ENCODE measurements around the gene TRERF1. TPM values are rescaled to one million over a fixed set of nuclear protein-coding genes. Genes with fewer than 3 reads are reported as not detected.

Gene TRERF1
- total and polyA plus RNA-seq, 9 donors = 4.5 to 13.7 (median 7.8) TPM

DNA sequence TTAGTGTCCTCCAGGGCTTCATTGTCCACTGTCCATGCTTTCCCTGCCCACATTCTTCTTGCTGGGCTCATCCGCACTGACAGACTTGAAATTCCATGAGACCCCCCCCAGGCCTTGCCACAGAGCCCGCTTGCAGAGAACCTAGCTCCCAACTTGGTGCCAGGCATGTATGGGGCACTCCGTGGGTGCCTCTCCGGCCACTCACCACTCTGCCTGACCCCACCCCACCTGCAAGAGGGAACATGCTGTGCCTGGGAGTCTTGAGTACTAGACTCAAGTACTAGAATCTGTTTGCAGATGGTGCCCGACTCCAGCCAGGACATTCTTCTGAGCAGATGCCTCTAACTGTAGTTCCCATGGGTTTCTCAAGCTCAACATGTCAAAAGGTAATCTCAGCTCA lies 47.9 kb downstream of the TRERF1 start:
- intact Hi-C loops (cut with DNase I) = loop anchor here in 1 of 4 donors (2.0 kb wide), 1 partner anchor 49 kb away; no protein-coding TSS in a partner anchor
- no peak overlapping the region for H3K4me3 ChIP-seq
- TF ChIP-seq EP300 (IDR thresholded peaks at IDR 0.05) = no peak
- TF ChIP-seq, protein P1, sequence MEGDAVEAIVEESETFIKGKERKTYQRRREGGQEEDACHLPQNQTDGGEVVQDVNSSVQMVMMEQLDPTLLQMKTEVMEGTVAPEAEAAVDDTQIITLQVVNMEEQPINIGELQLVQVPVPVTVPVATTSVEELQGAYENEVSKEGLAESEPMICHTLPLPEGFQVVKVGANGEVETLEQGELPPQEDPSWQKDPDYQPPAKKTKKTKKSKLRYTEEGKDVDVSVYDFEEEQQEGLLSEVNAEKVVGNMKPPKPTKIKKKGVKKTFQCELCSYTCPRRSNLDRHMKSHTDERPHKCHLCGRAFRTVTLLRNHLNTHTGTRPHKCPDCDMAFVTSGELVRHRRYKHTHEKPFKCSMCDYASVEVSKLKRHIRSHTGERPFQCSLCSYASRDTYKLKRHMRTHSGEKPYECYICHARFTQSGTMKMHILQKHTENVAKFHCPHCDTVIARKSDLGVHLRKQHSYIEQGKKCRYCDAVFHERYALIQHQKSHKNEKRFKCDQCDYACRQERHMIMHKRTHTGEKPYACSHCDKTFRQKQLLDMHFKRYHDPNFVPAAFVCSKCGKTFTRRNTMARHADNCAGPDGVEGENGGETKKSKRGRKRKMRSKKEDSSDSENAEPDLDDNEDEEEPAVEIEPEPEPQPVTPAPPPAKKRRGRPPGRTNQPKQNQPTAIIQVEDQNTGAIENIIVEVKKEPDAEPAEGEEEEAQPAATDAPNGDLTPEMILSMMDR (IDR thresholded peaks at IDR 0.05) = no peak
- H3K4me1 ChIP-seq (ENCODE audit: insufficient read depth) = peaks cover 7% of the 10 kb centered on the region
- H3K9me3 ChIP-seq = no peaks in the 10 kb centered on the region
- no peak overlapping the region for H3K27ac ChIP-seq
- no peak for DNase-seq
- WGBS, 3 donors = 91 to 94% (median 93%) methylated on average over 5 of the region's 5 CpGs
- H3K36me3 ChIP-seq = no peaks in the 10 kb centered on the region
- no peaks in the 10 kb centered on the region for H3K27me3 ChIP-seq

DNA sequence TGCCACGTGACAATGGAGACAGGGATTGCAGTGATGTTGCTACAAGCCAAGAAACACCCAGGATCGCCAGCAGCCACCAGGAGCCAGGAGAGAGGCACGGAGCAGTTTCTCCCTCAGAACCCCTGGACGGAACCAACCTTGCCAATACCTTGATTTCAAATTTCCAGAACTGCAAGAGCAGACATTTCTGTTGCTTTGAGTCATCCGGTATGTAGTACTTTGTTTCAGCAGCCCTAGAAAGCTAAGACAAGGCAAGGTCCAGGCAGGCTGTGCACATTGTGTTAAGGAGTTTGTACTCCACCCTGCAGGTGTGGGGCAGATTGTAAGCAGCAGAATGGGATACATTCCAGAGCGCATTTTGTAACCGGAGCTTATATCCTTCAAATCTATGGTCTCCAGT lies 48.3 kb downstream of the TRERF1 start:
- H3K36me3 ChIP-seq = no peaks in the 10 kb centered on the region
- no peak for TF ChIP-seq POLR2A (IDR thresholded peaks at IDR 0.05)
- TF ChIP-seq, protein P1 (IDR thresholded peaks at IDR 0.05) = no peak
- TF ChIP-seq EP300 (IDR thresholded peaks at IDR 0.05) = no peak
- intact Hi-C loops (cut with DNase I) = no loop called here
- no peaks in the 10 kb centered on the region for H3K9me3 ChIP-seq
- peaks cover 7% of the 10 kb centered on the region for H3K4me1 ChIP-seq (ENCODE audit: insufficient read depth)
- no peak overlapping the region for H3K4me3 ChIP-seq
- H3K27ac ChIP-seq = no peak overlapping the region
- WGBS, 3 donors = 92% methylated on average over 7 of the region's 7 CpGs
- DNase-seq = no peak
- no peaks in the 10 kb centered on the region for H3K27me3 ChIP-seq

DNA sequence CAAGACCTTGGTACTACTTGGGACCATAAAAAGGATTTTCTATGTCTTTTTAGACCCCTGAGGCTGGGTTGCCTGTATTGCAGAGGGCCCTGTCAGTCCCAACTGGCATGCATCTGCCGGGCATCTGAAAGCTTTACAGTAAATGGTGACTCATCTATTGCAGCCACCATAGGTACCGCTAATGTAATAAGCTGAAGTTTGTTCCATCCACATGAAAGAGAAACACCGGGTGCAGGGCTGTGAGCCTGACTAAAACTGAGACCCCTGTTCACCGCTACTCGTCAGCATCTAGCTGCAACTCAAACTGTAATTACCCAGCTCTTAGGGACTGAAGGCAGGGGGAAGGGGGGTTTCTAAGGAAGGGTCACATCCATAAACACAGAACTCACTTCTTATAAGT lies 49.5 kb downstream of the TRERF1 start:
- Histone ChIP-seq H3K27ac (no peak overlapping the region), H3K36me3 (no peaks in the 10 kb centered on the region), H3K27me3 (no peaks in the 10 kb centered on the region), H3K9me3 (no peaks in the 10 kb centered on the region), H3K4me3 (no peak overlapping the region), H3K4me1 (ENCODE audit: insufficient read depth) (peaks cover 6% of the 10 kb centered on the region)
- no peak for DNase-seq
- WGBS, 3 donors = 91 to 93% (median 92%) methylated on average over 5 of the region's 5 CpGs
- no peak for TF ChIP-seq EP300 (IDR thresholded peaks at IDR 0.05)
- TF ChIP-seq, protein P1 (IDR thresholded peaks at IDR 0.05) = no peak
- no peak for TF ChIP-seq POLR2A (IDR thresholded peaks at IDR 0.05)
- intact Hi-C loops (cut with DNase I) = no loop called here

DNA sequence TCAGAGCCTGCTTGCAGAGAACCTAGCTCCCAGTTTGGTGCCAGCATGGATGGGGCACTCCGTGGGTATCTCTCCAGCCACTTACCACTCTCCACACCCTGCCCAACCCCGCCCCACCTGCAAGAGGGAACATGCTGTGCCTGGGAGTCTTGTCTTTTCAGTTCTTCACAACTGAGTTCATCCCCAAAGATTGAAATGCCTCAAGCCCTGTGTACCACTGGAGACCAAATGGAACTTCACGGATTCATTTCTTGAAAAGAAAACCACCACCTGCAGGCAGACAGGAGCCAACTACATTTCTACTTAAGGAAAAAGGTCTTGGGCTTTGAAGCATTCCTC lies 50.1 kb downstream of the TRERF1 start:
- intact Hi-C loops (cut with DNase I) = no loop called here
- TF ChIP-seq POLR2A (IDR thresholded peaks at IDR 0.05) = no peak
- TF ChIP-seq, protein P1 (IDR thresholded peaks at IDR 0.05) = no peak
- TF ChIP-seq EP300 (IDR thresholded peaks at IDR 0.05) = no peak
- Histone ChIP-seq H3K36me3 (no peaks in the 10 kb centered on the region), H3K4me1 (ENCODE audit: insufficient read depth) (peaks cover under 1% of the 10 kb centered on the region), H3K27me3 (no peaks in the 10 kb centered on the region), H3K4me3 (no peak overlapping the region), H3K27ac (no peak overlapping the region), H3K9me3 (no peaks in the 10 kb centered on the region)
- 88 to 91% (median 90%) methylated on average over 3 of the region's 3 CpGs for WGBS, 3 donors
- DNase-seq = no peak
